HEK293 (cell line): Measurements from ENCODE around the gene ADGRD1.

ENCODE experiments used
- CTCF ChIA-PET: fragments of 350-600 bp; formaldehyde crosslinking; extraction: SDS; loops from one replicate; lab custom pipeline; 2021; ENCODE audit warnings: antibody characterized with exemption; lab: Yijun Ruan, JAX
- POLR2A ChIA-PET: fragments of 300-600 bp; formaldehyde crosslinking; extraction: SDS; loops from one replicate; lab custom pipeline; 2020; ENCODE audit warnings: antibody characterized with exemption, inconsistent platforms; lab: Yijun Ruan, JAX
- H3K27ac ChIP-seq: fragments of 200-500 bp; sonication (Bioruptor generic); 2 replicates; pipeline ENCODE4 v1.5.1; 2014; ENCODE audit warnings: low read depth, low read length, control low read depth, inconsistent platforms; ENCODE audit errors: extremely low read depth
- H3K36me3 ChIP-seq, 2 experiments: fragments of 200-500 bp in 1 of 2; sonication (Bioruptor generic) in 1 of 2; 1 replicate in 1 of 2; 2 replicates in 1 of 2; pipeline ENCODE4 v1.5.1; 2014 to 2017; ENCODE audit warnings: inconsistent platforms in 2 of 2, low read length in 2 of 2; ENCODE audit not compliant: control insufficient read depth in 2 of 2, insufficient read depth in 1 of 2
- H3K4me1 ChIP-seq: fragments of 200-500 bp; sonication (Bioruptor generic); 2 replicates; pipeline ENCODE4 v1.5.1; 2014; ENCODE audit warnings: mild to moderate bottlenecking, low read length, inconsistent platforms; ENCODE audit not compliant: control insufficient read depth, insufficient read depth
- H3K4me3 ChIP-seq: 2 replicates; pipeline ENCODE4 v1.5.1; 2011; ENCODE audit warnings: low read depth, mild to moderate bottlenecking, control low read depth, low read length, moderate library complexity
- H3K9me3 ChIP-seq: fragments of 200-500 bp; sonication (Bioruptor generic); 2 replicates; pipeline ENCODE4 v1.5.1; 2014; ENCODE audit warnings: low read depth, low read length, inconsistent platforms; ENCODE audit not compliant: control insufficient read depth, insufficient read depth
- GLI4 ChIP-seq: fragments of 450-650 bp; formaldehyde crosslinking; IDR thresholded peaks from 2 replicates; pipeline ENCODE4 v1.5.1; 2016; ENCODE audit warnings: missing biosample characterization, missing genetic modification characterization
- OSR2 ChIP-seq: fragments of 450-650 bp; formaldehyde crosslinking; IDR thresholded peaks from 2 replicates; pipeline ENCODE4 v1.5.1; 2016; ENCODE audit warnings: missing biosample characterization, missing genetic modification characterization
- SALL2 ChIP-seq: fragments of 450-650 bp; formaldehyde crosslinking; IDR thresholded peaks from 2 replicates; pipeline ENCODE4 v1.5.0; 2017; ENCODE audit warnings: missing biosample characterization, mild to moderate bottlenecking, missing genetic modification characterization, borderline replicate concordance
- SP2 ChIP-seq: fragments of 450-650 bp; formaldehyde crosslinking; IDR thresholded peaks from 2 replicates; pipeline ENCODE4 v1.5.1; 2016; ENCODE audit warnings: missing biosample characterization, missing genetic modification characterization
- ZBTB20 ChIP-seq: fragments of 450-650 bp; formaldehyde crosslinking; IDR thresholded peaks from 2 replicates; pipeline ENCODE4 v1.5.1; 2016; ENCODE audit warnings: missing biosample characterization, missing genetic modification characterization
- ZNF112 ChIP-seq: fragments of 450-650 bp; formaldehyde crosslinking; IDR thresholded peaks from 2 replicates; pipeline ENCODE4 v1.5.0; 2017; ENCODE audit warnings: missing biosample characterization, missing genetic modification characterization
- ZNF114 ChIP-seq: fragments of 450-650 bp; formaldehyde crosslinking; IDR thresholded peaks from 2 replicates; pipeline ENCODE4 v1.5.0; 2017; ENCODE audit warnings: missing biosample characterization, missing genetic modification characterization
- ZNF174 ChIP-seq: fragments of 450-650 bp; formaldehyde crosslinking; IDR thresholded peaks from 2 replicates; pipeline ENCODE4 v1.5.0; 2017; ENCODE audit warnings: missing biosample characterization, mild to moderate bottlenecking, missing genetic modification characterization
- ZNF221 ChIP-seq: fragments of 450-650 bp; formaldehyde crosslinking; IDR thresholded peaks from 2 replicates; pipeline ENCODE4 v1.5.1; 2017; ENCODE audit warnings: missing biosample characterization, missing genetic modification characterization, borderline replicate concordance
- ZNF266 ChIP-seq: fragments of 450-650 bp; formaldehyde crosslinking; IDR thresholded peaks from 2 replicates; pipeline ENCODE4 v1.5.1; 2016; ENCODE audit warnings: missing biosample characterization, missing genetic modification characterization, low read depth
- ZNF292 ChIP-seq: fragments of 450-650 bp; formaldehyde crosslinking; IDR thresholded peaks from 2 replicates; pipeline ENCODE4 v1.5.1; 2016; ENCODE audit warnings: low read depth, missing biosample characterization, missing genetic modification characterization, borderline replicate concordance
- ZNF404 ChIP-seq: fragments of 450-650 bp; formaldehyde crosslinking; IDR thresholded peaks from 2 replicates; pipeline ENCODE4 v1.5.1; 2017; ENCODE audit warnings: missing biosample characterization, missing genetic modification characterization
- ZNF544 ChIP-seq: fragments of 450-650 bp; formaldehyde crosslinking; IDR thresholded peaks from 2 replicates; pipeline ENCODE4 v1.5.0; 2017; ENCODE audit warnings: missing biosample characterization, missing genetic modification characterization
- ZNF561 ChIP-seq: fragments of 450-650 bp; IDR thresholded peaks from 2 replicates; pipeline ENCODE4 v1.5.1; 2018; ENCODE audit warnings: missing biosample characterization, missing genetic modification characterization, borderline replicate concordance
- ZNF629 ChIP-seq: fragments of 450-650 bp; formaldehyde crosslinking; IDR thresholded peaks from 2 replicates; pipeline ENCODE4 v1.5.1; 2017; ENCODE audit warnings: missing biosample characterization, missing genetic modification characterization
- ZNF670 ChIP-seq: fragments of 450-650 bp; formaldehyde crosslinking; IDR thresholded peaks from 2 replicates; pipeline ENCODE4 v1.5.1; 2016; ENCODE audit warnings: missing biosample characterization, missing genetic modification characterization, low read depth
- ZNF776 ChIP-seq: fragments of 450-650 bp; formaldehyde crosslinking; IDR thresholded peaks from 2 replicates; pipeline ENCODE4 v1.5.0; 2017; ENCODE audit warnings: missing biosample characterization, missing genetic modification characterization, borderline replicate concordance
- ZNF792 ChIP-seq: fragments of 450-650 bp; formaldehyde crosslinking; IDR thresholded peaks from 2 replicates; pipeline ENCODE4 v1.5.1; 2016; ENCODE audit warnings: missing biosample characterization, missing genetic modification characterization
- ZSCAN23 ChIP-seq: fragments of 450-650 bp; formaldehyde crosslinking; IDR thresholded peaks from 2 replicates; pipeline ENCODE4 v1.5.1; 2016; ENCODE audit warnings: missing biosample characterization, missing genetic modification characterization
- TF ChIP-seq, protein P1 (sequence below): fragments of 450-650 bp; formaldehyde crosslinking; optimal IDR thresholded peaks from 2 replicates; pipeline ENCODE3; 2016; ENCODE audit warnings: missing biosample characterization, mild to moderate bottlenecking, missing genetic modification characterization
- TF ChIP-seq, protein P2 (sequence below): fragments of 450-650 bp; formaldehyde crosslinking; IDR thresholded peaks from 2 replicates; pipeline ENCODE4 v1.5.1; 2017; ENCODE audit warnings: missing biosample characterization, missing genetic modification characterization
- TF ChIP-seq, protein P3 (sequence below): fragments of 450-650 bp; formaldehyde crosslinking; IDR thresholded peaks from 2 replicates; pipeline ENCODE4 v1.5.1; 2016; ENCODE audit warnings: missing biosample characterization, missing genetic modification characterization
- TF ChIP-seq, protein P4 (sequence below): fragments of 450-650 bp; formaldehyde crosslinking; IDR thresholded peaks from 2 replicates; pipeline ENCODE4 v1.5.1; 2016; ENCODE audit warnings: missing biosample characterization, missing genetic modification characterization

The ADGRD1 gene

DNA sequence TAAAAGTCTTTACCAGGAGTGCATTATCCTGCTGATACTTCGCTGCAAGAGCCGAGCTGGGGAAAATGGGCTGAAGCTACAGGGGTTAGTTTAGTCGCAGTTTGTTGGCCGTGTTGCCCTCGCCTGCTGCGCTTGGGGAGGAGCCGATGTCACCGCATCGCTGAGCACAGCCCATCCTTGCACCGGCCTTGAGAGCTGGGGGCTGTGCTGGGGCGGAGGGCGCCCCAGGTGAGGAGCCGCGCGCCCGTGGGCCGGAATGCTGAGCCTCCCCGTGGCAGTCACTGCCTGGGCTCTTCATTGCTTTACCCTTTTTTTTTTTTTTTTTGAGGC, 50.0 kb downstream of the ADGRD1 start:
- Histone ChIP-seq H3K9me3 (no peaks in the 10 kb centered on the region), H3K4me3 (no peak overlapping the region), H3K27ac (no peak overlapping the region), H3K4me1 (no peaks in the 10 kb centered on the region), H3K36me3 (no peaks in the 10 kb centered on the region)
- CTCF ChIA-PET, result interaction anchor here (1.0 kb wide), 1 partner anchor 129 kb away, joined by 4 read pairs; no protein-coding TSS in a partner anchor
- POLR2A ChIA-PET, result no interaction called here
- TF ChIP-seq ZNF544 (tag by site-specific recombination) (no peak), ZNF266 (tag by site-specific recombination) (no peak), ZNF221 (tag by site-specific recombination) (no peak), SP2 (no peak), SALL2 (tag by site-specific recombination) (no peak), ZNF174 (tag by site-specific recombination) (no peak), ZNF114 (tag by site-specific recombination) (no peak), GLI4 (no peak), ZNF792 (tag by site-specific recombination) (no peak), ZBTB20 (tag by site-specific recombination) (no peak), ZNF561 (no peak)
- TF ChIP-seq, protein P1, sequence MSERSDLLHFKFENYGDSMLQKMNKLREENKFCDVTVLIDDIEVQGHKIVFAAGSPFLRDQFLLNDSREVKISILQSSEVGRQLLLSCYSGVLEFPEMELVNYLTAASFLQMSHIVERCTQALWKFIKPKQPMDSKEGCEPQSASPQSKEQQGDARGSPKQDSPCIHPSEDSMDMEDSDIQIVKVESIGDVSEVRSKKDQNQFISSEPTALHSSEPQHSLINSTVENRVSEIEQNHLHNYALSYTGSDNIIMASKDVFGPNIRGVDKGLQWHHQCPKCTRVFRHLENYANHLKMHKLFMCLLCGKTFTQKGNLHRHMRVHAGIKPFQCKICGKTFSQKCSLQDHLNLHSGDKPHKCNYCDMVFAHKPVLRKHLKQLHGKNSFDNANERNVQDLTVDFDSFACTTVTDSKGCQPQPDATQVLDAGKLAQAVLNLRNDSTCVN, result no peak

DNA sequence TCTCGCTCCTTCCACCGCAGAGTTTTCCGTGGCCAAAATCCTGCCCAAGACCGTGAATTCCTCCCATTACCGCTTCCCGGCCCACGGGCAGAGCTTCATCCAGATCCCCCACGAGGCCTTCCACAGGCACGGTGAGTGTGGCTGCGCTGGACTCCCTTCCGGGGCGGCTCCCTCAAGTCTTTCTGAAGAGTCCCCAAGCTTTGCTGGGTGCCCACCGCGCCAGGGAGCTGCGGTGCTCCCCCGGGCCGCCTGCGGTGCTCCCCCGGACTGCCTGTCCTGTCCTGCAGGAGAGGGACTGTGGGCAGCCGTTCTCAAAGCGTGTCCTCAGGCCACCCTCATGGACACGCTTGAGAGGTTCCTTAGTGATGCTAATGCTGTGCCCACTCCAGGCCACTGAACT, 50.5 kb downstream of the ADGRD1 start:
- POLR2A ChIA-PET, result no interaction called here

More for the DNA sequence above, 50.5 kb downstream of the ADGRD1 start:
- no peaks in the 10 kb centered on the region for H3K9me3 ChIP-seq
- H3K4me1 ChIP-seq, result no peaks in the 10 kb centered on the region
- H3K27ac ChIP-seq, result no peak overlapping the region
- H3K4me3 ChIP-seq, result no peak overlapping the region
- CTCF ChIA-PET, result no interaction called here
- H3K36me3 ChIP-seq, result no peaks in the 10 kb centered on the region
- TF ChIP-seq, protein P2, sequence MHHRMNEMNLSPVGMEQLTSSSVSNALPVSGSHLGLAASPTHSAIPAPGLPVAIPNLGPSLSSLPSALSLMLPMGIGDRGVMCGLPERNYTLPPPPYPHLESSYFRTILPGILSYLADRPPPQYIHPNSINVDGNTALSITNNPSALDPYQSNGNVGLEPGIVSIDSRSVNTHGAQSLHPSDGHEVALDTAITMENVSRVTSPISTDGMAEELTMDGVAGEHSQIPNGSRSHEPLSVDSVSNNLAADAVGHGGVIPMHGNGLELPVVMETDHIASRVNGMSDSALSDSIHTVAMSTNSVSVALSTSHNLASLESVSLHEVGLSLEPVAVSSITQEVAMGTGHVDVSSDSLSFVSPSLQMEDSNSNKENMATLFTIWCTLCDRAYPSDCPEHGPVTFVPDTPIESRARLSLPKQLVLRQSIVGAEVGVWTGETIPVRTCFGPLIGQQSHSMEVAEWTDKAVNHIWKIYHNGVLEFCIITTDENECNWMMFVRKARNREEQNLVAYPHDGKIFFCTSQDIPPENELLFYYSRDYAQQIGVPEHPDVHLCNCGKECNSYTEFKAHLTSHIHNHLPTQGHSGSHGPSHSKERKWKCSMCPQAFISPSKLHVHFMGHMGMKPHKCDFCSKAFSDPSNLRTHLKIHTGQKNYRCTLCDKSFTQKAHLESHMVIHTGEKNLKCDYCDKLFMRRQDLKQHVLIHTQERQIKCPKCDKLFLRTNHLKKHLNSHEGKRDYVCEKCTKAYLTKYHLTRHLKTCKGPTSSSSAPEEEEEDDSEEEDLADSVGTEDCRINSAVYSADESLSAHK (tag by site-specific recombination), result no peak
- TF ChIP-seq ZNF629 (no peak), ZSCAN23 (tag by site-specific recombination) (no peak), OSR2 (tag by site-specific recombination) (no peak), ZNF292 (tag by site-specific recombination) (no peak), ZNF404 (tag by site-specific recombination) (no peak), ZNF670 (tag by site-specific recombination) (no peak), ZNF112 (tag by site-specific recombination) (no peak), ZNF776 (tag by site-specific recombination) (no peak)
- TF ChIP-seq, protein P3, sequence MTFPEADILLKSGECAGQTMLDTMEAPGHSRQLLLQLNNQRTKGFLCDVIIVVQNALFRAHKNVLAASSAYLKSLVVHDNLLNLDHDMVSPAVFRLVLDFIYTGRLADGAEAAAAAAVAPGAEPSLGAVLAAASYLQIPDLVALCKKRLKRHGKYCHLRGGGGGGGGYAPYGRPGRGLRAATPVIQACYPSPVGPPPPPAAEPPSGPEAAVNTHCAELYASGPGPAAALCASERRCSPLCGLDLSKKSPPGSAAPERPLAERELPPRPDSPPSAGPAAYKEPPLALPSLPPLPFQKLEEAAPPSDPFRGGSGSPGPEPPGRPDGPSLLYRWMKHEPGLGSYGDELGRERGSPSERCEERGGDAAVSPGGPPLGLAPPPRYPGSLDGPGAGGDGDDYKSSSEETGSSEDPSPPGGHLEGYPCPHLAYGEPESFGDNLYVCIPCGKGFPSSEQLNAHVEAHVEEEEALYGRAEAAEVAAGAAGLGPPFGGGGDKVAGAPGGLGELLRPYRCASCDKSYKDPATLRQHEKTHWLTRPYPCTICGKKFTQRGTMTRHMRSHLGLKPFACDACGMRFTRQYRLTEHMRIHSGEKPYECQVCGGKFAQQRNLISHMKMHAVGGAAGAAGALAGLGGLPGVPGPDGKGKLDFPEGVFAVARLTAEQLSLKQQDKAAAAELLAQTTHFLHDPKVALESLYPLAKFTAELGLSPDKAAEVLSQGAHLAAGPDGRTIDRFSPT (tag by site-specific recombination), result no peak
- TF ChIP-seq, protein P4, sequence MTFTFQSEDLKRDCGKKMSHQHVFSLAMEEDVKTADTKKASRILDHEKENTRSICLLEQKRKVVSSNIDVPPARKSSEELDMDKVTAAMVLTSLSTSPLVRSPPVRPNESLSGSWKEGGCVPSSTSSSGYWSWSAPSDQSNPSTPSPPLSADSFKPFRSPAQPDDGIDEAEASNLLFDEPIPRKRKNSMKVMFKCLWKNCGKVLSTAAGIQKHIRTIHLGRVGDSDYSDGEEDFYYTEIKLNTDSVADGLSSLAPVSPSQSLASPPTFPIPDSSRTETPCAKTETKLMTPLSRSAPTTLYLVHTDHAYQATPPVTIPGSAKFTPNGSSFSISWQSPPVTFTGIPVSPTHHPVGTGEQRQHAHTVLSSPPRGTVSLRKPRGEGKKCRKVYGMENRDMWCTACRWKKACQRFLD, result no peak
